ENCODE results near the gene LRRC4B. TPM values are rescaled to one million over a fixed set of nuclear protein-coding genes. Genes with fewer than 3 reads are reported as not detected.

Gene LRRC4B
- total RNA-seq, 1 donor from 2014 or later, result 0.47 TPM

DNA sequence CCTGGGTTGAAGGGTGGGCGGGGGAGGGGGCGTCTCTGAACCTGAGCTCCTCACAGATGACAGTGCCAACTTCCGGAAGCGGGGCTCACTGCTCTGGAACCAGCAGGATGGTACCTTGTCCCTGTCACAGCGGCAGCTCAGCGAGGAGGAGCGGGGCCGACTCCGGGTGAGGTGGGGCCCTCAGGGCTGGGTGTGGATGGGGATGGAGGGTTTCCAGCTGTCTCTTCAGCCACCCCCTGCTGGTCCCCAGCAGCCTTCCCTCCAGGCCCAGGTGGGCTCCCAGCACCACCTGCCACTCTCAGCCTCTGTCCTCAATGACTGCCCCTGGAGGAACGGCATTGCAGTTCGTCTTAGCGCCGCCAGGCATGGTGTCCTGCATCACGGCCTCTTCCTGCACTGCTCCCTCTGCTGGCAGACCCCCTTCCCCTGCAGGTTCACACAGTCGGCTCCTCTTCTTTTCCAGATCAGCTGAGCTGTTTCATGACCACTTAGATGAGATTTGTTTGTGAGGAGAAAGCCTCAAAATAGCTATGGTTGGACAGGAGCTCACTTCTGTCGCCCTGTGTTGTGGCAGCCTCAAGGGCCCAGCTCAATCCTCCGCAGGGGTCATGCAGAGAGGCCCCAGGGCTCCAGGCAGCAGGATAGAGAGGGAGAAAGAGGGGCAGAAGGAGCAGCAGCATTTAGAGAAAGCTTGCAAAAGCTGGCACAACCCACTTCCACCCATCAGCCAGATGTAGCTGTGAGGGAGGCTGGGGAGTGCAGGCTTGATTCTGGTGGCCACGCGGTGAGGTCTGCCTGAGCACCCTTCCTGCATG is 89.1 kb downstream of the LRRC4B start:
- peaks cover 43% of the 10 kb centered on the region for H3K4me1 ChIP-seq
- intact Hi-C loops (cut with micrococcal nuclease), result no loop called here
- peaks cover 57% of the 10 kb centered on the region for H3K36me3 ChIP-seq
- no peaks in the 10 kb centered on the region for H3K27me3 ChIP-seq (ENCODE audit: low read depth)
- TF ChIP-seq, protein P1, sequence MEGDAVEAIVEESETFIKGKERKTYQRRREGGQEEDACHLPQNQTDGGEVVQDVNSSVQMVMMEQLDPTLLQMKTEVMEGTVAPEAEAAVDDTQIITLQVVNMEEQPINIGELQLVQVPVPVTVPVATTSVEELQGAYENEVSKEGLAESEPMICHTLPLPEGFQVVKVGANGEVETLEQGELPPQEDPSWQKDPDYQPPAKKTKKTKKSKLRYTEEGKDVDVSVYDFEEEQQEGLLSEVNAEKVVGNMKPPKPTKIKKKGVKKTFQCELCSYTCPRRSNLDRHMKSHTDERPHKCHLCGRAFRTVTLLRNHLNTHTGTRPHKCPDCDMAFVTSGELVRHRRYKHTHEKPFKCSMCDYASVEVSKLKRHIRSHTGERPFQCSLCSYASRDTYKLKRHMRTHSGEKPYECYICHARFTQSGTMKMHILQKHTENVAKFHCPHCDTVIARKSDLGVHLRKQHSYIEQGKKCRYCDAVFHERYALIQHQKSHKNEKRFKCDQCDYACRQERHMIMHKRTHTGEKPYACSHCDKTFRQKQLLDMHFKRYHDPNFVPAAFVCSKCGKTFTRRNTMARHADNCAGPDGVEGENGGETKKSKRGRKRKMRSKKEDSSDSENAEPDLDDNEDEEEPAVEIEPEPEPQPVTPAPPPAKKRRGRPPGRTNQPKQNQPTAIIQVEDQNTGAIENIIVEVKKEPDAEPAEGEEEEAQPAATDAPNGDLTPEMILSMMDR (IDR thresholded peaks at IDR 0.05; ENCODE audit: borderline replicate concordance), result peak; percentile 60
- no peaks in the 10 kb centered on the region for H3K9me3 ChIP-seq (replicated peaks)
- H3K27ac ChIP-seq (replicated peaks), result no peak overlapping the region
- H3K4me3 ChIP-seq, result no peak overlapping the region
- DNase-seq, result no peak

DNA sequence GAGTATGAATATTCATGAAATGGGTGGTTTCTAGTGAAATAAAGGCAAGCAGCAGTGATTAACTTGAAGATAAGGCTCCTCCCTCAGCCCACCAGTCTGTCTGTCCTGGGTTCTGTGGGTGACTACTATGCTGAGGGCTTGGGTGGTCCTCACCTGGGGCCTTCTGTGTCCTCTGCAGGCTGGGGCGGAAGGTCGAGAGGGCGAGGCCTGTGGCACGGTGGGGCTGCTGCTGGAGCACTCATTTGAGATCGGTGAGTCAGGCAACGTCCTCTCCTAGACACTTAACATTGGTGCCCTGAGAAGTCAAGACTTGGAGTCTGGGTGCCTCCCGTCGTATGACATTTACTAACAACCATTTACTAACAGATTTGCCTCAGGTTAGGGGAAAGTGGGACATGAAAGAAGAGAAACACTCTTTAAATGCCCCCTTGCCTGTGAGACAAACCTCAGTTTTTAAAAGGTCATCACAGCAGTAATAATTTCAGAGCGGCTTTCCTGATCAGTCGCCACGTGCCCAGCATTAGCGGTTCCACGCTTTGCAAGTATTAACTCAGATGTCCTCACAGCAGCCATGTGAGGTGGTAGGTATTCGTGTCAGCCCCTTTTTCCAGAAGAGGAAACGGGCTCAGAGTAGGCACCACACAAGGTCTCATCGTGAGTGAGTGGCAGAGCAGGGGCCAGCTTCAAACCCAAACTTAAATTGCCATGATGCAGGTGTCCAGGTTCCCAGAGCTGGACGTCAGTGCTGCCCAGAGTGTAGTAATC is 90.3 kb downstream of the LRRC4B start:
- H3K9me3 ChIP-seq (replicated peaks), result no peaks in the 10 kb centered on the region
- H3K27ac ChIP-seq (replicated peaks), result no peak overlapping the region
- peak overlapping the region; percentile 73 for H3K4me3 ChIP-seq
- TF ChIP-seq, protein P1 (IDR thresholded peaks at IDR 0.05; ENCODE audit: borderline replicate concordance), result no peak
- intact Hi-C loops (cut with micrococcal nuclease), result no loop called here
- no peaks in the 10 kb centered on the region for H3K27me3 ChIP-seq (ENCODE audit: low read depth)
- H3K36me3 ChIP-seq, result peaks cover 45% of the 10 kb centered on the region
- DNase-seq, result no peak
- H3K4me1 ChIP-seq, result peaks cover 36% of the 10 kb centered on the region

DNA sequence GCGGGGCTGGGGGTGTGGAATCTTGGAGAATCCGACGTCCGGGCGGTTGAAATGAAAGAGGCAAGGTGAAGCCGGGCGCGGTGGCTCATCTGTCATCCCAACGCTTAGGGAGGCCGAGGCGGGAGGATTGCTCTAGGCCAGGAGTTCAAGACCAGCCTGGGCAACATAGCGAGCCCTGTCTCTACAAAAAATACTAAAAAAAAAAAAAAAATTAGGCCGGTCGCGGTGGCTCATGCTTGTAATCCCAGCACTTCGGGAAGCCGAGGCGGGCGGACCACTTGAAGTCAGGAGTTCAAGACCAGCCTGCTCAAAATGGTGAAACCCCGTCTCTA is 91.4 kb downstream of the LRRC4B start:
- intact Hi-C loops (cut with micrococcal nuclease), result no loop called here

DNA sequence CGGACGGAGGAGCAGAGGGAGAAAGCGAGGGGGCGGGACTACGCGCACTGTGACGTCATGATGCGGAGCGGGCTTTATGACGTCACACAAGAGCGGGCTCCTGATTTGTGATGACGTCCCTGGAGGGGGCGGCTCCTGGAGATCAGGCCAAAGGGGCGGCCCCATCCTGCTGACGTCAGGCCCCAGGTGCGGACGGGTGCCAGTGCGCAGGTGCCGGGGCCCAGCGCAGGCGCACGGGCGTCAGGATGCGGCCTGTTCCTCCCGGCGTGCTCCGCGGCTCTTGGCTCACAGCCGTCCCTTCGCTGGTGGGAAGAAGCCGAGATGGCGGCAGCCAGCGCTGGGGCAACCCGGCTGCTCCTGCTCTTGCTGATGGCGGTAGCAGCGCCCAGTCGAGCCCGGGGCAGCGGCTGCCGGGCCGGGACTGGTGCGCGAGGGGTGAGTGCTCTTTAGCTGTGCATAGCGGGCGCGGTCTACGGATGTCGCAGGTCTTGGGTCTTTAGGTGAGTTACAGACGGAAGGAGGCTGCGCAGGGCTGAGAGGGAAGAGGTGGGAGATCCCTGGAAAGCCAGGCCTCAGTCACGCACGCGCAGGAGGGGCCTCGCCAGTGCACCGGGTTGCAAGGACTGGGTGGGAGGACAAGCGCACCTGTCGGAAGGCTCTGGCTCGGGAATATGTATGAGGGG is 91.9 kb downstream of the LRRC4B start, which contains the start of the genes EMC10 and GARIN5A:
EMC10 (plus strand) TSS at position 284 of the 683 bp plus-strand sequence; CDS start at position 322, 38 bp downstream.
GARIN5A (minus strand) TSS at position 625 of the 683 bp plus-strand sequence; CDS start at position 165, 460 bp downstream.
- intact Hi-C loops (cut with micrococcal nuclease), result no loop called here

More for the DNA sequence above, 91.4 kb downstream of the LRRC4B start:
- TF ChIP-seq, protein P1 (IDR thresholded peaks at IDR 0.05; ENCODE audit: borderline replicate concordance), result no peak
- H3K36me3 ChIP-seq, result peaks cover 40% of the 10 kb centered on the region
- DNase-seq, result no peak
- H3K27ac ChIP-seq (replicated peaks), result peak overlapping the region; percentile 64
- H3K4me3 ChIP-seq, result peak overlapping the region; percentile 73
- peaks cover 32% of the 10 kb centered on the region for H3K4me1 ChIP-seq
- H3K27me3 ChIP-seq (ENCODE audit: low read depth), result no peaks in the 10 kb centered on the region
- H3K9me3 ChIP-seq (replicated peaks), result no peaks in the 10 kb centered on the region

More for the DNA sequence above, 91.9 kb downstream of the LRRC4B start, which contains the start of the genes EMC10 and GARIN5A:
- TF ChIP-seq, protein P1 (IDR thresholded peaks at IDR 0.05; ENCODE audit: borderline replicate concordance), result no peak
- peaks cover 35% of the 10 kb centered on the region for H3K36me3 ChIP-seq
- DNase-seq, result peak; percentile 90
- H3K27me3 ChIP-seq (ENCODE audit: low read depth), result no peaks in the 10 kb centered on the region
- no peaks in the 10 kb centered on the region for H3K9me3 ChIP-seq (replicated peaks)
- H3K4me1 ChIP-seq, result peaks cover 32% of the 10 kb centered on the region
- peak within 1 kb of the TSS; percentile 64 for H3K27ac ChIP-seq (replicated peaks)
- peak within 1 kb of the TSS; percentile 73 for H3K4me3 ChIP-seq

All from left ventricle myocardium inferior (tissue), 1 donor.